ENCODE measurements around the gene FLNB. TPM values are rescaled to one million over a fixed set of nuclear protein-coding genes. Genes with fewer than 3 reads are reported as not detected.

The FLNB gene
- total RNA-seq, 2 experiments from 2014 or later: 23.1 to 26.0 TPM

- intact Hi-C loops (cut with micrococcal nuclease): no loop called here
- Mint-ChIP-seq H3K27ac (no peak overlapping the region), H3K4me3 (no peak overlapping the region), H3K27me3 (no peaks in the 10 kb centered on the region), H3K36me3 (no peaks in the 10 kb centered on the region), H3K4me1 (ENCODE audit: low read depth) (peaks cover 29% of the 10 kb centered on the region), H3K9me3 (no peaks in the 10 kb centered on the region)
- CTCF ChIA-PET: no interaction called here
- POLR2A ChIA-PET: interaction anchor here (0.6 kb wide), 1 partner anchor 270 kb away, joined by 3 read pairs; no protein-coding TSS in a partner anchor
- no peak for DNase-seq
Observed at GRCh38 chr3:58015520-58015915, 7.3 kb downstream of the FLNB start.

DNA sequence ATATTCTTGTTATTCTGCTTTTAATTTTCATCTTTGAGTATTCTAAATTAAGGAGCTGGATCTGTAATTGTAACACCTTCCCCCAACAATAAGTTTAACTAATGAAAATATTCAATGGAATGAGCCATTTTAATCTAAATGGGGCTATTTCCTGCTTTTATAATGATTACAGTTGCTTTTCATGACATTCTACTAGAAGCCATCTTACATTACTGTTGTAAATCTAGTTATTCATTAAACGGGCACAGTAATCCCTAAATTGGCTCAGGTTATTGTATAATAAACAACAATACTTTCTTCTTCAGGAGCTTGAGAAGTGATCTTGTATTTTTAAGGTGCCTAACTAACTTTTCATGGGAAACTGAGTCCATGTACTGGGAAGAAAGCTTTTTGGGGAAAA is 8.5 kb downstream of the FLNB start:
- Mint-ChIP-seq H3K27ac (no peak overlapping the region), H3K27me3 (no peaks in the 10 kb centered on the region), H3K9me3 (no peaks in the 10 kb centered on the region), H3K4me1 (ENCODE audit: low read depth) (peaks cover 32% of the 10 kb centered on the region), H3K4me3 (no peak overlapping the region), H3K36me3 (no peaks in the 10 kb centered on the region)
- intact Hi-C loops (cut with micrococcal nuclease): no loop called here
- CTCF ChIA-PET: interaction anchor here (0.6 kb wide), 1 partner anchor 8 kb away, joined by 3 read pairs; the partner anchor contains the start of gene FLNB
- DNase-seq: no peak
- POLR2A ChIA-PET: no interaction called here

GRCh38 chr3:58018892-58019742 is 10.9 kb downstream of the FLNB start:
- H3K27ac Mint-ChIP-seq: peak overlapping the region; percentile 33
- ChIA-PET CTCF (interaction anchor here (1.2 to 2.7 kb wide), 4 partner anchors 11 to 158 kb away, joined by 3 to 15 read pairs (median 5); partner anchors contain the start of gene FLNB), POLR2A (no interaction called here)
- no peak overlapping the region for H3K4me3 Mint-ChIP-seq
- H3K36me3 Mint-ChIP-seq: no peaks in the 10 kb centered on the region
- peaks cover 37% of the 10 kb centered on the region for H3K4me1 Mint-ChIP-seq (ENCODE audit: low read depth)
- H3K9me3 Mint-ChIP-seq: no peaks in the 10 kb centered on the region
- no peaks in the 10 kb centered on the region for H3K27me3 Mint-ChIP-seq
- no peak for DNase-seq
- intact Hi-C loops (cut with micrococcal nuclease): no loop called here

DNA sequence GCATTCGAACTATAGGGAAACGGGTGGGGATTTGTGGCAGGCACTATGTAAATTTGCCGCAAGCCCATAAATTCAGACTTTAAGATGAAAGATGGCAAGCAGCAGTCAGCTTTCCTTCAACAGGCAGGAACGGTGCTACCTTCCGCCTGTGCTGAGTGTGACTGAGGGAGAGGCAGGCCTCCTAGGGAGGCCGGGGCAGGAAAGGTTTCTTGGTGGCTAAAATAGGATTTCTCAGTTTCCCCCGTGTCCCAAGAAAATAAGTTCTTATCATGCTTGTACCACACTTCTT is 12.5 kb downstream of the FLNB start:
- H3K9me3 Mint-ChIP-seq: no peaks in the 10 kb centered on the region
- DNase-seq: no peak
- no peak overlapping the region for H3K4me3 Mint-ChIP-seq
- no peak overlapping the region for H3K27ac Mint-ChIP-seq
- H3K36me3 Mint-ChIP-seq: no peaks in the 10 kb centered on the region
- CTCF ChIA-PET: interaction anchor here (2.2 kb wide), 1 partner anchor 157 kb away, joined by 7 read pairs; no protein-coding TSS in a partner anchor
- POLR2A ChIA-PET: no interaction called here
- intact Hi-C loops (cut with micrococcal nuclease): loop anchor here (5.0 kb wide), 1 partner anchor 47 kb away; no protein-coding TSS in a partner anchor
- no peaks in the 10 kb centered on the region for H3K27me3 Mint-ChIP-seq
- peaks cover 39% of the 10 kb centered on the region for H3K4me1 Mint-ChIP-seq (ENCODE audit: low read depth)

- no peak overlapping the region for H3K4me3 Mint-ChIP-seq
- CTCF ChIA-PET: interaction anchor here (1.1 kb wide), 1 partner anchor 22 kb away, joined by 3 read pairs; no protein-coding TSS in a partner anchor
- no peak overlapping the region for H3K27ac Mint-ChIP-seq
- DNase-seq: no peak
- H3K27me3 Mint-ChIP-seq: no peaks in the 10 kb centered on the region
- H3K36me3 Mint-ChIP-seq: no peaks in the 10 kb centered on the region
- no peaks in the 10 kb centered on the region for H3K9me3 Mint-ChIP-seq
- intact Hi-C loops (cut with micrococcal nuclease): loop anchor here (5.0 kb wide), 1 partner anchor 46 kb away; no protein-coding TSS in a partner anchor
- peaks cover 41% of the 10 kb centered on the region for H3K4me1 Mint-ChIP-seq (ENCODE audit: low read depth)
- POLR2A ChIA-PET: no interaction called here
Observed at GRCh38 chr3:58021072-58021959, 13.1 kb downstream of the FLNB start.

DNA sequence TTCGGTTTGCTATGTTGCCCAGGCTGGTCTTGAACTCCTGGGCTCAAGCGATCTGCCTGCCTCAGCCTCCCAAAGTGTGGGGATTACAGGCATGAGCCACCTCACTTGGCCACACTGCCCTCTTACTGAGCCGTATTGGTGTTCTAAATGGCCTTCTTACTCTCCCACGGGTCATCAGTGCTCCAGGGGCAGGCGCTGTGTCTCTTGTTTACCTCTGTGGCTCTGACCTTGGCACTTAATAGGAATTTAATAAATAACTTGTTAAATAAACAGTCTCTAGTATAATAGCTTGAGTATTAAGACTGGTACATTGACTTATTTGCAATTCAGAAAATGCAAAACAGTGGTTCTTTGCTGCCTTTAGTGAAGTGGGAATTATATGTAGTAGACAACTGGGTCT is 13.7 kb downstream of the FLNB start:
- ChIA-PET CTCF (interaction anchor here (1.0 to 2.4 kb wide), 4 partner anchors 11 to 145 kb away, joined by 3 to 12 read pairs (median 3); partner anchors contain the start of gene FLNB), POLR2A (interaction anchor here (1.2 to 1.6 kb wide), 2 partner anchors 9 to 13 kb away, joined by 3 to 6 read pairs; no protein-coding TSS in a partner anchor)
- Mint-ChIP-seq H3K27ac (peak overlapping the region; percentile 33), H3K36me3 (no peaks in the 10 kb centered on the region), H3K4me3 (no peak overlapping the region), H3K9me3 (no peaks in the 10 kb centered on the region), H3K27me3 (no peaks in the 10 kb centered on the region), H3K4me1 (ENCODE audit: low read depth) (peaks cover 47% of the 10 kb centered on the region)
- intact Hi-C loops (cut with micrococcal nuclease): loop anchor here (1.0 to 5.0 kb wide), 3 partner anchors 13 to 45 kb away; no protein-coding TSS in a partner anchor
- DNase-seq: no peak

- intact Hi-C loops (cut with micrococcal nuclease): loop anchor here (1.0 to 5.0 kb wide), 3 partner anchors 13 to 45 kb away; no protein-coding TSS in a partner anchor
- Mint-ChIP-seq H3K36me3 (no peaks in the 10 kb centered on the region), H3K27me3 (no peaks in the 10 kb centered on the region), H3K27ac (no peak overlapping the region), H3K4me1 (ENCODE audit: low read depth) (peaks cover 52% of the 10 kb centered on the region), H3K4me3 (no peak overlapping the region), H3K9me3 (no peaks in the 10 kb centered on the region)
- CTCF ChIA-PET: interaction anchor here (0.6 to 2.4 kb wide), 5 partner anchors 10 to 144 kb away, joined by 3 to 12 read pairs (median 3); partner anchors contain the start of gene FLNB
- peak; percentile 39 for DNase-seq
- POLR2A ChIA-PET: interaction anchor here (0.6 to 1.6 kb wide), 4 partner anchors 10 to 61 kb away, joined by 3 to 6 read pairs (median 3); no protein-coding TSS in a partner anchor
Observed at GRCh38 chr3:58022490-58022889, 14.3 kb downstream of the FLNB start.

DNA sequence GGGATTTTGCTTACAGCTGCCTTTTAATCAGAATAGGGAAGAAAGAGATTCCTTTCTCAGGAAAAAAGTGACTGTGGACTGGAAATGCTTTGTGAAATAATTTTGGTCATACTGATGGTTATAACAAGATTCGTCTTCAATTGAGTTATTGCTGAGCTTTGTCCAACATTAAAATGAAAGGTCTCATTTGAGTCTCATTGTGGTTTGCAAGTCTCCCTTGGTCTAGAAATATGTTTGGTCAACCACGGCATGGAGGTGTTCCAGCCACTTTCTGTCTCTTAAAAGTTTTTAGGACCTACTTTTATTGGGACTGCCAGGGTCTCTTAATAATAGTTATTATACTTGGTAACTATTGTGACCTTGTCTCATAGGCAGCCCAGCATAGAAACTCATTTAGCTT is 15.3 kb downstream of the FLNB start:
- H3K4me1 Mint-ChIP-seq (ENCODE audit: low read depth): peaks cover 59% of the 10 kb centered on the region
- H3K27ac Mint-ChIP-seq: no peak overlapping the region
- no peak for DNase-seq
- H3K4me3 Mint-ChIP-seq: no peak overlapping the region
- ChIA-PET CTCF (interaction anchor here (2.4 kb wide), 1 partner anchor 15 kb away, joined by 12 read pairs; the partner anchor contains the start of gene FLNB), POLR2A (interaction anchor here (1.2 to 1.6 kb wide), 2 partner anchors 12 to 14 kb away, joined by 3 to 6 read pairs; no protein-coding TSS in a partner anchor)
- no peaks in the 10 kb centered on the region for H3K27me3 Mint-ChIP-seq
- no peaks in the 10 kb centered on the region for H3K36me3 Mint-ChIP-seq
- intact Hi-C loops (cut with micrococcal nuclease): loop anchor here (5.0 kb wide), 1 partner anchor 44 kb away; no protein-coding TSS in a partner anchor
- H3K9me3 Mint-ChIP-seq: no peaks in the 10 kb centered on the region

DNA sequence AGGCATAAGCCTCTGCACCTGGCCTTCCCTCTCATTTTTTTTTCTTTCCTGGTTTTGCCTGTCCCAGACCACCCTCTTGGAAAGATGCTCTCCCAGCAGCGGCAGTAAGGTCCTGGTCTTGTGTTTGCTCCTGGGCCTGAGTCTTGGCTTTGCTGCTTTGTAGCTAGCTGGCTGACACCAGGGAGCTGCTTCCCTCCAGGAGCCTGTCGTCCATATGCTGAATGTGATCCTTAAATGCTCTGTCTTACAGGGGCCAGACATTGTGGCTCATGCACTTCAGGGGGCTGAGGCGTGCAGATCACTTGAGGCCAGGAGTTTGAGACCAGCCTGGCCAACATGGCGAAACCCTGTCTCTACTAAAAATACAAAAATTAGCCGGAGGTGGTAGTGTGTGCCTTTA is 17.2 kb downstream of the FLNB start:
- no peak for DNase-seq
- H3K27me3 Mint-ChIP-seq: no peaks in the 10 kb centered on the region
- ChIA-PET CTCF (interaction anchor here (1.6 kb wide), 1 partner anchor 142 kb away, joined by 6 read pairs; no protein-coding TSS in a partner anchor), POLR2A (no interaction called here)
- peaks cover 50% of the 10 kb centered on the region for H3K4me1 Mint-ChIP-seq (ENCODE audit: low read depth)
- no peaks in the 10 kb centered on the region for H3K9me3 Mint-ChIP-seq
- H3K36me3 Mint-ChIP-seq: no peaks in the 10 kb centered on the region
- intact Hi-C loops (cut with micrococcal nuclease): no loop called here
- H3K4me3 Mint-ChIP-seq: no peak overlapping the region
- H3K27ac Mint-ChIP-seq: no peak overlapping the region

- CTCF ChIA-PET: interaction anchor here (1.6 kb wide), 1 partner anchor 141 kb away, joined by 6 read pairs; no protein-coding TSS in a partner anchor
- no peak for DNase-seq
- Mint-ChIP-seq H3K4me3 (no peak overlapping the region), H3K27ac (no peak overlapping the region), H3K9me3 (no peaks in the 10 kb centered on the region), H3K36me3 (no peaks in the 10 kb centered on the region), H3K27me3 (no peaks in the 10 kb centered on the region), H3K4me1 (ENCODE audit: low read depth) (peaks cover 47% of the 10 kb centered on the region)
- POLR2A ChIA-PET: no interaction called here
- intact Hi-C loops (cut with micrococcal nuclease): loop anchor here (2.0 kb wide), 1 partner anchor 17 kb away; the partner anchor contains the start of gene FLNB
Observed at GRCh38 chr3:58025837-58026569, 17.8 kb downstream of the FLNB start.

GRCh38 chr3:58026598-58026997 is 18.4 kb downstream of the FLNB start:
- no peaks in the 10 kb centered on the region for H3K27me3 Mint-ChIP-seq
- intact Hi-C loops (cut with micrococcal nuclease): loop anchor here (2.0 kb wide), 1 partner anchor 18 kb away; the partner anchor contains the start of gene FLNB
- CTCF ChIA-PET: interaction anchor here (1.6 kb wide), 1 partner anchor 141 kb away, joined by 6 read pairs; no protein-coding TSS in a partner anchor
- H3K4me1 Mint-ChIP-seq (ENCODE audit: low read depth): peaks cover 46% of the 10 kb centered on the region
- H3K36me3 Mint-ChIP-seq: no peaks in the 10 kb centered on the region
- no peak overlapping the region for H3K27ac Mint-ChIP-seq
- no peaks in the 10 kb centered on the region for H3K9me3 Mint-ChIP-seq
- POLR2A ChIA-PET: no interaction called here
- no peak overlapping the region for H3K4me3 Mint-ChIP-seq
- DNase-seq: no peak

All from activated CD4-positive, alpha-beta memory T cell treated with anti-CD3 and anti-CD28 coated beads for 36 hours (primary cell).